GM21526 (cell line): ENCODE measurements around the gene ROMO1.
A peak's percentile ranks its signal among the peaks of the same experiment; 100 is the strongest.

Experiments
- ATAC-seq: cut with Tn5 transposase; IDR thresholded peaks from one replicate; pipeline ENCODE4 v1.9.1; 2021; ENCODE audit warnings: moderate library complexity; ENCODE audit not compliant: unreplicated experiment, low FRiP score

The ROMO1 gene

DNA sequence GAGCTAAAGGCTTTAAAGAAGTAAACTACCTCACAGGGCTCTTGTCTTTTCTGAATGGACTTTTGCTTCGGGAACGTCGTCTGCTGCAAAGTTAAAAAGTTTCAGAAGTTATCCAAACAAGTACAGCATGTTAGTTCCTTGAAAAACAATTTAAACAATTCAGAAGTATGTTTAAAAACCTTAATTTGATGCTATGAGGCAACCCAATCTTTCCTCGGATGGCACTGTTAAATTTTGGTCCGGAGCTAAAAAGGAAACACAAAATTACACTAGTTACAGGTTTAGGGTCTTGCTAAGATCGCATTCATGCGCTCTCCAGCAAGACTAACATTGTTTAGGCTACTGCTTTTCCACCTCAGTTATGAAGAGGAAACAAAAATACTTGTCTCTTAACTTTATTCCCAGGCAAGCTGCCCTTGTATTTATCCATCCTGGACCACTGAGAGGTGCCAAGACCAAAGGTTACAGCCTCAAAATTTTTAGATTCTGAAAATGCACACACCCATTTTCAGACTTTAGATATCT, 30.1 kb downstream of the ROMO1 start:
- ATAC-seq: no peak

DNA sequence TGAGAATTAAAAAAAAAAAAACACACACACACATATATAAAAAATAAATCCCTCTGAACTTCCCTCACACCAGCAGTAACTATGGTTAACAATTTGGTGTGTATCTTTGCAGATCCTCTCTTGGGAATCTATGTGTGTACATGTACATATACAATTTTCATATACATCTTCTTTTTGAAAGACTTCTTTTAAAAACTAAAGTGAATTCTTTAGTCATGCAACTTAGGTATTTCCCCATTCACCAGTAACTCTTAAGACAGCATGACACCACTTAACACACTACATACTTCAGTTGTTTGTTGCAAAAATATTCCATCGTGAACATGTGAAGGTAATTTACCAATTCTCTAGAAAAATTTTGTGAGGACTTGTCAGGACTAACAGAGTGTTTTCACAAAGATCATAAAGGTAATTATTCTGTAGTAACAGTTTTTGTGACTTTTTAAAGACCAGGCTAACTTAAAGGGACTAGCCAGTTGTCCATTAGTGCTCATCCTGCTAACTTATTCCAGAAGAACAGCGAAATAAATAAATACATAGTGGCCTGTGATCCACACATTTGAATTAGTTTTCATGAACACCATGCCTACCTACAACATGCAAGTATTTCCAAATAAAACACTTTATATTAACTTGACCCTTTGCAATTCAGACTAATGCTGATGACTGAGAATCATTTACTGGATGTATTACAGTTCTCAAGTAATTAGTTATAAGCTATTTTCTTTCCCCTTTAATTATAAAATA, 30.8 kb downstream of the ROMO1 start:
- ATAC-seq: no peak

DNA sequence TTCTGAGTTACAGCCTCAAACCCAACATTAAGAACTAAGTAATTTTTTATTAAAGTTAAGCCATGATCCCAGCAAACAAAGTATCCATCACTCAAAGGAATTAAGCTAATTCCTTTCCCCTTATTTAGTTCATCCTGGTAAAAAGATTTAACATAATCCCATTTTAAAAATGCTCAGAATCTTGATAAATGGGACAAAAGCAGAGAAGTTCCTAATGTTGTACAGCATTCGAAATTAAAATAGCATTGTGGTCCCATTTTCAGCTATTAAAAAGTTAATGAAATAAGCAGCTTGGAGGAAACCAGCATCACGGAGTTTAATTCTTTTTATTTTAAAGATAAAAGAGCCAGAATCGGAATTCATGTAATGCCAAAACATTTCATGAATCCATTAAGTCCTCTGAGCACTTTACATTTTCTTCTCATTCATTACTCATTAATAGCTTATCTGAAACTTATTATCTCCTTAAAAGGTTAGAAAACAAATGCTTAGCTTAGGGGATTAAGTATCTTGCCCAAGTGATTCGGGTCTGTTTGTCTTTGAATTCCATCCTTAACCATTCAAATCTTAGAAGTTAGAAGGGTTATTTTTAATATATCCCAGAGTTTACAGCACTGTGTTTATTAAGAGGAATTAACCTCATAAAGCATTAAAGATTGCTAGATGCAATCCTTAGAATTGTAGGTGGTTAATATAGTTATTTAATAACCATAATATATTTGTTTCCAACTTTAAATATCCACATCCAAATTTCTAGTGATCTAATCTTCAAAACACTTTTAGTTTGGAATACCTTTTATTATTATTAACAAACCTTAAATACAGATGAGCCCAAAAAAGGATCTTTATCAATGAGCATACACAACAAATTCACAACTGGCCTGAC, 31.6 kb downstream of the ROMO1 start:
- ATAC-seq: no peak

DNA sequence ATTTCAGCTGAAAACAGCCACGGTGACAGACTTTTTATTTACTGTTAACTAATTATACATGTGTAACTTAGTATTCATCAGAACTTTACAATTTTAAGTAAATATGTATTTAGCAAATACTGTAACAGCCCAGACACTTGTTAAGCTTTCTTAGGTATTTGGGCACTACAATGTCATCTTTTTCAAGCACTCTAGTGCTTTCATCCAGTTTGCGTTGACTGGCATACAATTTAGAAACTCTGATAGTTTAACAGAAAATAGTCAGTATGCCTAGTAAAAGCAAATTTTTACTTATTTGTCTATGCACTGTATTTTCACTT, 32.2 kb downstream of the ROMO1 start:
- ATAC-seq: no peak

DNA sequence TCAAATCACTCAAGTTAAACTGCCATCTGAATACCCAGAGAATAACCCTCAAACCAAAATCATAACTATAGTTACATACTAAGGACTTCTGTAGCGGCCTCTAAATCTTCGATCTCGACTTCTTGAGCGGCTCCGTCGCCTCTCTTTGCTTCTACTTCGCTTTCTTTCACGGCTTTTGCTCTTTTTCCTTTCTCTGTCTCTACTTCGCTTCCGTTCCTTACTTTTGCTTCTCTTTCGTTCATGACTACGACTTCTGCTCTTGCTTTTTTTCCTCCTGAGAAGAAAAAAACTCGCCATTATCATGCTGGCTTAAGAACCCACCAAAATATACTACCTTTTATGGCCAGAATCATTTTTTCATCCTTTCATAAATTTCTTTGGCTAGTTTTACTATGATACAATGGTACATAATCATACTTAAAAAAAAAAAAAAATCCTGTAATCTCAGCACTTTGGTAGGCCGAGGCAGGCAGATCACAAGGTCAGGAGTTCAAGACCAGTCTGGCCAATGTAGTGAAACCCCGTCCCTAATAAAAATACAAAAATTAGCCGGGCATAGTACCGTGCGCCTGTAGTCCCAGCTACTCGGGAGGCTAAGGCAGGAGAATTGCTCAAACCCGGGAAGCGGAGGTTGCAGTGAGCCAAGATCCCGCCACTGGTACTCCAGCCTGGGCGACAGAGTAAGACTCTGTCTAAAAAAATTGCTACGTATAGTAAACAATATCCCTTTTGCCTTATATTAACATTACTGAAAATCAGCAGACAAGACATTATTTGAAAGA, 32.8 kb downstream of the ROMO1 start:
- ATAC-seq: no peak

DNA sequence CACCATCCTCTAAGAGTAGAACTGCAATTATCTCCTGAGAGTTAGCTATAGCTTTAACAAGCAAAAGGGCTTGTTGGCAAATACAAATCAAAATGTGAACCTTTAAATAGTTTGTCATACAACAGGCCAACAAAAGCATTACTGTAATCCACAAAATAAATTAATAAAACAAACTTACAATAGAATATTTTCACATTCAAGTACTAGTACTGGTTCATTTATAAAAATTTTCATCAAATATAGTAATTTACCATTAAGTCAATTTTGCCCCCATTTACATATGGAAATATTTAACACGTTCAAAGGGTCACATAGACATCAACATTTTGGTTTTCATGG, 33.4 kb downstream of the ROMO1 start:
- no peak for ATAC-seq

DNA sequence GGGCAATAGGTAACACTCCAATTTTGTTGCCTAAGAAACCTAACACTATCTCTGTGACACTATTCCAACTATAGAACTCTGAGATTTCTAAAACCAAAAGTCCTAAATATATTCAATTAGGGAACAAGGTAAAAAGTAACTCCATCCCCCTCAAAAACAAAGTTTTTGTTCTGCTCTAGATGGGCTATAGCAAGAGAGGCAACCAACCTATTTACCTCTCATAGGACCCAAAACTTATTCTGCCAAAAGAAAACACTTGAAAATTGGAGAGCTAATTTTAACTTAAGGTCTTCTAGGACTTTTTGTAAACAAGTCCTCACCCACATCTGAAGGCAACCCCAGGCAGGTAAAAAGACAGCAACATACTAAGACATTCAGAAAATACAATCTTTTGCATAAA, 35.2 kb downstream of the ROMO1 start:
- ATAC-seq: no peak

DNA sequence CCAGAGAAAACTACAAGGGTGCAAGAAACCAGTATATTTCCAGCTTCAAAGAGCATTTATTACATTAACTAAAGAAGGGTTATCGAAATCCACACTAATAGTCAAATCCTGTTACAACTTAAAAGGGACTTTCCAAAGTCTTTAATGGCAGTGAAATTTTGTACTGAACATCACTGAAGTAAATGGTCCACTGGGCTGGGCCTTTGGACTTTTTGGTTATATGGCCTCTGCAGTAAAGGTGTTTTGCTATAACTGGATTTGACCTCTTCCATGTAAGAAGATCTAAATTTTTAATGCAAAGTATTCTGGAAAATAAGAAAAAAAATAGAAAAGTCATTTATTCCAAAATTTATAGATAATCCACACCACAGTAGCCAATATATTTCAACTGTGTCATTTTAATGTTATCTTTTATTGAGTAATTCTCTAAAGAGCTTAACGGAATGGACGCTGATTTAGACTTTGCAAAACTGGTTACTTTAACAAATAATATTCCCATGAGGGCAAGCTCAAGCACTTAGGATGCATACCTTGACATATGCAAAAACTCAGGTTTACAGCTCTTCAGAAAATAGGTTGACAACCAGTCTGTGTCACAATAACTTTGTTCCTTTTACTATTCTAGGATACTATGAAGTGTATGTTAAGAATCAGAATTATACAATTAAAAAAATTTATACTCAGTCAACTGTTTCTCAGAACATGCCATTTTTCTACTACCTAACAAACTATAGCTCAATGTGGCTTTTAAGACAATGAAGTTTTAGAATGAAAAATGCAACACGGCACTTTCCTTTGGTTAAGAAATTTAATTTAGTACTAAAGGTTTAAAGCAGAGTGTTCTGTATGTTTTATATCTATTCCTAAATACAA, 35.8 kb downstream of the ROMO1 start:
- ATAC-seq: no peak

DNA sequence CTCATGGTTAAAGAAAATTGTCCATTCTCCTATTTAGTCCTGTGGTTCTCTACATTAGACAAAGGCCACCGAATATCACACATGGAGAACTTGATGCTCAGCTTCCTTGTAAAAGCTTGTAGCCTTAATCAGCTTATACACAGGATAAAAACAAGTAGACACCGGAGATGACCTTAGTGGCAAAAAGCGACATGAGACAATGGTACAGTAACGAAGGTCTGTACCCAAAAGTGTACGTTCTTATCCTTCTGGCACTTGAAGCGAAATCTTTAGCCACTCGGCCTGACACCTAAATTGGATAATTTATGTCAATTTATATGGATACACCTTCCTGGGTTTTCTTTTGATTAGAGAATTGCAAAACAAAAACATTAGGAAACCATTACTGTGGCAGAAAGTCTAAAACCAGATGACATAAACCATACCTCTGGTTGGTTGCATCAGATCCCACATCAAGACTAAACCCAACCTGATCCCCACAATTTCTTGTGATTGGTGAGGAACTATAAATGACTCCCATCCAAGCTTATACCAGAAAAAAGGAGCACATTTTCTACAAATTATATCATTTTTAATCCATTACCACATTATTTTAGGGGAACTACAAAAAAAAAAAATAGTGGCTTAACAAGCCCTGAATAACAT, 36.7 kb downstream of the ROMO1 start:
- no peak for ATAC-seq

DNA sequence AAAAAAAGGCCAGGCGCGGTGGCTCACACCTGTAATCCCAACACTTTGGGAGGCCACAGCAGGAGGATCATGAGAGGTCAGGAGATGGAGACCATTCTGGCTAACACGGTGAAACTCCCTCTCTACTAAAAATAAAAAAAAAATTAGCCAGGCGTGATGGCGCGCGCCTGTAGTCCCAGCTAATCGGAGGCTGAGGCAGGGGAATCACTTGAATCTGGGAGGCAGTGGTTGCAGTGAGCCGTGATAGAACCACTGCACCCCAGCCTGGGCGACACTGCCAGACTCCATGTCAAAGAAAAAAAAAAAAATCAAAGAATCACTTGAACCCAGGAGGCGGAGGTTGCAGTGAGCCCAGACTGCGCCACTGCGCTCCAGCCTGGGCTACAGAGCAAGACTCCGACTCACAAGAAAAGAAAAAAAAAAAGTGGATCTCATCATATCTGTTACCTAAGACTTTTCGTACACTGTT, 38.7 kb downstream of the ROMO1 start:
- no peak for ATAC-seq

DNA sequence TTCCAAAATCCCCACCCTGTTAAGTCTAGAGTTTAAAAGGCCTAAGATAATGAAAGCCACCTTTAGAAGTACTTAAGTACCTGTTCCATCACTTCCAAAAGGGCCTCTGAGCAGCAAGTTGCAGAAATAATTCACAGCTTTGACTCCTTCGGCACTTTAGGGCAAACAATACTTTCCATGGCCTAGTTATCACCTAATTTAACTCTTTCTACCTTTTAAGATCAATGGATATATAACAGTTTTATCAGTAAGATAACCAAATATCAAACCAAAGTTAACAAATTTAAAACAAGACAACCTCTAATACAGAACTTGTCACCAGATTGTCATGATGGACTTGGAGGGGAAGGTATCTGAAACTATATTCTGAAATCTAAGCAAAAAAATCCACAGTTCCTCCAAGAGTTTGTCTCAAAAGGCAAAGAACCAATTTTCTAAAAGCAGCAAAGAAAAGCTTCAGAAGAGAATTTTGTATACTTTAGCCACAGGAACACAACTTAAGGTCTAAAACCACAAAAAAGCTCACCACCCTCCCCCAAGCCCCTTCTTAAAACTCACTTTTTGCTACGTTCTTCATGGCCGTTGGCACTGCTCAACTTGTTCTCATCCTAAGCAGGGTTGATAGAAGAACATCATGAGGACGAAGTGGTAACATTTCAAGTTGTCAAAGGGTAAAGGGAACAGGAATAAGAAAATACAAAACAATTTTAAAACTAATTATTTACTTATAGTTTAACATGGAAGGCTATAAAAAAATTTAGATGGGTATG, 39.4 kb downstream of the ROMO1 start:
- ATAC-seq: no peak

DNA sequence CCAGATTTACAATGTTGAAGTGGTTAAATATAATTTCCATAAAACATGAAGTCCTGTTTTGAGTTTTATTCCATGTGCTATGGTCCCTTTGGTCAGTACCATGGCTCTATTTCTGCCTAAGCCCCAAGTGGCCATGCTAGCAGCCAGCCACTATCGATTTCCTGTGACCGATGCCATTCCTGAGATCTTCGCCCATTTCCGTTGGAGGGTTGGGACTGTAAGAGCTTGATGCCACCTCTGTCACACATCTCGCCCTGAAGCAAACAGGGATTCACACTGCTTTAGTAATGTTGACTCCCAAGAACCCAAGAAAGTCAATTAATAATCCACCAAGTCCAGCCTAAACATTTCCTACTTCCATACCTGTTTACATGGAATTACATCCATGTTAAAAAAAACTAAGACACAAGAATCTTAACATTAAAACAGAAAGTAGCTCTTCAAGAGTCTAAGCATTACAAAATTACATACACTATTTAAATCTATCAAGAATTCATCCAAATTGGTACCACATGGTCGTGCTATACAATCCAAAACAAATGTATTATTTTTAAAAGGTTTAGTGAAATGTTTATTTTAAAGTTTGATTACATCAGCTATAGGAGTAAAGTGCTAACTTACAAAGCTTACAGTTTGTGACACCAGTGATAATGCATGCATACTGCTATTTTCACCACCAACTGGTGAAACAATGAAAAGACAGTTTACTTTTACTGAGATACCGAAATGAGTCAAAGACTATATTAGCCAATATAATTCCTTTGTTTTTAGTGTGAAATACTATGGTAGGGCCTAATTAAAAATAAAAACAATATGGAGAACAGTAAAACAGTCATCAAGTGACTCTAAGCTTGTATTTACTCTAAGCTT, 40.3 kb downstream of the ROMO1 start:
- ATAC-seq: no peak

DNA sequence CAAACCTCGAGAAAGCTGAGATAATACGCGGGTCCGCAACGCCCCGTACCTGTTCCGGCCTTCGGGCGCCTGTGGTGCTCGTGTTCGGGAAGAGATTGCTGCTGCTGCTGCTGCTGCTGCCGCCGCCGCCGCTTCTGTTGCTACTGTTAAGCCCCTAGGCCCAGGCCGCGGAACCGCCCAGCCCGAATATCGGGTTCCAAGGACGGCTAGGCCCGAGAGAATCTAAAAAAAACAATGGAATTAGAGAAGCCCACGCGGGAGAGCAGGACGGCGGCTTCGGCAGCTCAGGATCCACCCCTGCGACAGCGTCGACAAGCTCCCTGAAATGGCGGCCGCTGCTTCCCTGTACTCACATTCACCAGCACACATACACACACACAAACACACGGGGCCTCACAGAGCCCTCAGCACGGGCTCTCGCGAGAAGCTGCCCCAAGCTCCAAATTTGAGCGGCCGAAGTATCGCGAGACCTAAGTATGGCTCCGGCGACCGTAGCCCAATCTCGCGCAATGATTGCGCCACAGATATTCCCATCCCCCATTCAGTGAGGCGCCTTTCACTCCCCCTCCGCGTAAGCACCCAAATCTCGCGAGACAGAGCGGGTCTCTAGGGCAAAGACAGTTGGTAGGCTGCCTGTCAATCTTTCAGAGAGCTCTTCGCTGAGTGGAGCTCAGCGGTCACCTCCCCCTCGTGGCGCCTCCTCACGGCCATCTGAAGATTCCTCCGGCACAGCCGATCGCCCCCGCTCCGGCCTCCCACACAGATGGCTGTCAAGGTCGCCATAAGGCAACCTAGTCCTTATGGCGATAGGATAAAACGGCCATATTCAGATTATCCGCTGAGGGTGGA, 42.9 kb downstream of the ROMO1 start, which contains the start of gene RBM39:
RBM39 (minus strand) TSS at position 369 of the 849 bp plus-strand sequence. CDS start 1,386 bp downstream, outside the sequence.
- peak; percentile 79 for ATAC-seq

DNA sequence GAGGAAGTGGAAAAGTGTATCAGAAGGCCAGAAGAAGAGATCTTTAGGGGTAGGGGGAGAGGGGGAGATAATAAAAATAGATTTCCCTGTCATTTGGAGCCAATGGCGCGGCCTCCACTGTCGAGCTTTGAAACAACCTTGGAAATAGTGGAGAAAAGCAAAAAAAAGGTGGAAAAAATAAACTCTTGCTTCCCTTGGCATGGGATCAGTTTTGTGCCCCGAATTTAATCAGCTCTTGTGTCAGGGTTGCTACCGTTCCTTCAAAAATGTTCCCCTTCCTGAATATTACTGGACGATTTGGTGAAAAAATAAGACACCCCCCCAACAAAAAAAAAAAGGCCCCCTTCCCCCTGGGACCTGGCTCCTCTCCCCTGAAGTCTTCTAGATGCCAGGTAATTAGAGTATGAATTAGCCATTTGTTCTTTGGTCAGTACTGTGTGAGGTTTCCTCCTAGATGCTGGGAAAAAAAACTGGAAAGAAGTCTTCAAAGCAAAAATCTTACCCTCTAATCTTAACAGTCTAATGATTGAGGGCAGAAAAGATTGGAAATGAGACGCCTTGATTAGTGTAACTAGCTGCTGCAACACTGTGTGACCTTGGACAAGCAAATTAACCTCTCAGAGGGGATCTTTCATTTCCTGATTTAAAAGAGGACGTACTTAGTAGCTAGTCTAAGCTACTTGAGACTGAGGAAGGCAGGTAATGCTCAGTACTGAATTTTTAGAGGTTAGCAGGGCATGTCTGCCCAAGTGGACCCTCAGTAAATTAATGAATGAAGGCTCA, 43.7 kb downstream of the ROMO1 start:
- ATAC-seq: no peak

DNA sequence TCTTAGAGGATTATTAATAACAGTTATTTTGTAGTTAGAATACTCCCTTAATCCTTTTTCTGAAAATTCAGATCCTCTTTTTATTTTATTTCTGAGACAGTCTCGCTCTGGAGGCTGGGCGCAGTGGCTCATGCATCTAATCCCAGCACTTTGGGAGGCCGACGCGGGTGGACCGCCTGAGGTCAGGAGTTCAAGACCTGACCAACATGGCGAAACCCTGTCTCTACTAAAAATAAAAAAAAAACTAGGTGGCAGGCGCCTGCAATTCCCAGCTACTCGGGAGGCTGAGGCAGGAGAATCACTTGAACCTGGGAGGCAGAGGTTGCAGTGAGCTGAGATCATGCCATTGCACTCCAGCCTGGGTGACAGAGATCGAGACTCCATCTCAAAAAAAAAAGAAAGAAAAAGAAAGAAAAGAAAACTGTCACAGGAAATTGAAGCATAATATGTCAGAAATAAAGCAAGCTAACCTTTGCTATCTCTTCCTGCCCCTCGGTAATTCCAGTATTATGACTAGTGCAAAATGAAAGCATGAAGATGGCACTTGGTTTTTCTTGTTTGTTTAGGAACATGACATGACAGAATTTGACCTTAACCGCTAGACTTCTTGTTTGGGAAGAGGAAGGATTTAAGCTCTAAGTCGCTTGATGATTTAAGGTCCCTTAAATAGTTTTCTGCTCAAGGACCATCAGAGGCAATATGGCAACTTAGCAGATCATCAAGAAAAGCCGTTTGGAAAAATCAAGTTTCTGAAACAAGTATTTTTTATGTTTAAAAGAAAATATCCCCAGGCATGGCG, 44.7 kb downstream of the ROMO1 start:
- ATAC-seq: no peak
